ENCODE results near the gene NR2C2. TPM values are rescaled to one million over a fixed set of nuclear protein-coding genes. Genes with fewer than 3 reads are reported as not detected.
"Not testable (repeated sequence)": the region's sequence is repeated elsewhere in the genome, so short reads cannot be mapped to it uniquely, and the experiment has no call there.

Gene NR2C2
- total RNA-seq, 2 donors from 2014 or later: 54.4 to 60.8 TPM

DNA sequence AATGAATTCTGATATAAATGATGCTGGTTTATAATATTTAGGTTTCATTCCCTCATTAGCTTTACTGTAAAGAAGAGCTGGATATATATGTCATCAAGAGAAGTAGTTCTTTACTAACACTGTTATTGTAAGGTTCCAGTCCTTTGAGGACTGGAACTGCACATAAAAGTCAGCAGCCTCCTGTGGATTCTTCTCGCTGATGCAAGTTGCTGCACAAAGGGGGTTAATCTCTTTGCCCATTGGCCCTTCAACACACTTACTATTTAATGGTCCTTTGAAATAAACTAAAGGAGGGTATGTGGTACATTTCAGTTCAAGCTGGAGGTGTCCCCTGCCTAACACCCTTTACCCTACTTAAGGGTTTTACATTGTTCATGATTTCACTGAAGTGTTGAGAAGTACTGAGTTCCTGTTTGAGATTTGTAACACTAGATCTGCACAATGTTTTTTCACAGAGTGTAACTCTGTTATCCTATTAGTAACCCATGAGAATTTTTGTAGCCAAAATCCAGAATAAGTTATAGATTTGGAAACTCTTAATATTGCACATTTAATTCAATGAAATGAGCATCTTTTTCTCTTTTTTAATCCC is 43.9 kb downstream of the NR2C2 start:
- no peaks in the 10 kb centered on the region for H3K9me3 ChIP-seq (ENCODE audit: control insufficient read depth, low read length)
- TF ChIP-seq, protein P1, sequence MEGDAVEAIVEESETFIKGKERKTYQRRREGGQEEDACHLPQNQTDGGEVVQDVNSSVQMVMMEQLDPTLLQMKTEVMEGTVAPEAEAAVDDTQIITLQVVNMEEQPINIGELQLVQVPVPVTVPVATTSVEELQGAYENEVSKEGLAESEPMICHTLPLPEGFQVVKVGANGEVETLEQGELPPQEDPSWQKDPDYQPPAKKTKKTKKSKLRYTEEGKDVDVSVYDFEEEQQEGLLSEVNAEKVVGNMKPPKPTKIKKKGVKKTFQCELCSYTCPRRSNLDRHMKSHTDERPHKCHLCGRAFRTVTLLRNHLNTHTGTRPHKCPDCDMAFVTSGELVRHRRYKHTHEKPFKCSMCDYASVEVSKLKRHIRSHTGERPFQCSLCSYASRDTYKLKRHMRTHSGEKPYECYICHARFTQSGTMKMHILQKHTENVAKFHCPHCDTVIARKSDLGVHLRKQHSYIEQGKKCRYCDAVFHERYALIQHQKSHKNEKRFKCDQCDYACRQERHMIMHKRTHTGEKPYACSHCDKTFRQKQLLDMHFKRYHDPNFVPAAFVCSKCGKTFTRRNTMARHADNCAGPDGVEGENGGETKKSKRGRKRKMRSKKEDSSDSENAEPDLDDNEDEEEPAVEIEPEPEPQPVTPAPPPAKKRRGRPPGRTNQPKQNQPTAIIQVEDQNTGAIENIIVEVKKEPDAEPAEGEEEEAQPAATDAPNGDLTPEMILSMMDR (conservative IDR thresholded peaks at IDR 0.05): no peak
- Mint-ChIP-seq H3K4me3 (no peak overlapping the region), H3K9me3 (no peaks in the 10 kb centered on the region), H3K27ac (no peak overlapping the region), H3K27me3 (ENCODE audit: insufficient read depth) (no peaks in the 10 kb centered on the region), H3K4me1 (peaks cover 24% of the 10 kb centered on the region), H3K36me3 (ENCODE audit: low read depth) (peaks cover 2% of the 10 kb centered on the region)
- no peak overlapping the region for H3K9ac ChIP-seq (ENCODE audit: extremely low read depth, low read length, poor library complexity, severe bottlenecking)
- H3K27me3 ChIP-seq (ENCODE audit: control insufficient read depth, insufficient read depth, low read length, poor library complexity, severe bottlenecking): no peaks in the 10 kb centered on the region
- H3K4me3 ChIP-seq (ENCODE audit: low read length): no peak overlapping the region
- no peaks in the 10 kb centered on the region for H3K36me3 ChIP-seq (ENCODE audit: control insufficient read depth, insufficient read depth, low read length)
- no peak for DNase-seq
- 61% methylated on average over 1 of the region's 1 CpG; no CpG with 5 or more reads in 1 of the 2 experiments for WGBS, 2 experiments (ENCODE audit: insufficient coverage in 1 of 2, insufficient read length in 1 of 2)
- no peaks in the 10 kb centered on the region for H3K4me1 ChIP-seq (ENCODE audit: control insufficient read depth, insufficient read depth, low read length)
- no peak overlapping the region for H3K27ac ChIP-seq (ENCODE audit: low read depth, low read length)

DNA sequence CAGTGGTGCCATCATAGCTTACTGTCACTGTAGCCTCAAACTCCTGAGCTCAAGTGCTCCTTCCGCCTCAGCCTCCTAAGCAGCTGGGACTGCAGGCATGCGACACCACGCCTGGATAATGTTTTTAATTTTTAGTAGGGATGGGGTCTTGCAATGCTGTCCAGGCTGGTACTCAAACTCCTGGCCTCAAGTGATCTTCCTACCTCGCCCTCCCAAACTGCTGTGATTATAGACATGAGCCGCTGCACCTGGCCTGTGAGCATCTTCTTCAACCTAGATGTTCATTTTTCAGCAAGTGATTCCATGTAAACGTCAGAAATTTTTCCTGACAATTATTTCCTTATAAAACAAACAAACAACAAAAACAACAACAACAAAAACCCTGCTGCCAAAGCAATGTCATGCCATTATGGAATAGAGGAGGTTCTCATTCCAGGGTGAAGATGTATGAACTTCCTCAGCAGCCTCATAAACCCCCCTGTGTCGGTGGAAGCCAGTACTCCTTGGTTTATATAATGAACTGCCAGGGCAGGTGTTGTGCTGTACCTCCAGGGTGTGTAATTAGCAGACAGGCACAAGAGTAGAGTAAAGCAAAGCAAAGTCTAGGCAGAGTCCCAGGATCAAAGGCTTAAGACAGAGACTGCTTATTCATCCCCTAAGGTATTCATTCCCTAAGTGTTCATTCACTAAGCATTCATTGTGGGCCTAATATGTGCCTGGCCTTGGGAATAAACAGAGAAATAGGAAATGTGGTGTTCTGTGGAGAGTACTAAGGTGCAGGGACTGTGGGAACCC is 44.6 kb downstream of the NR2C2 start:
- Mint-ChIP-seq H3K9me3 (no peaks in the 10 kb centered on the region), H3K4me1 (peaks cover 24% of the 10 kb centered on the region), H3K27me3 (ENCODE audit: insufficient read depth) (no peaks in the 10 kb centered on the region), H3K27ac (no peak overlapping the region), H3K4me3 (no peak overlapping the region), H3K36me3 (ENCODE audit: low read depth) (peaks cover 5% of the 10 kb centered on the region)
- Histone ChIP-seq H3K27ac (ENCODE audit: low read depth, low read length) (no peak overlapping the region), H3K4me1 (ENCODE audit: control insufficient read depth, insufficient read depth, low read length) (no peaks in the 10 kb centered on the region), H3K9me3 (ENCODE audit: control insufficient read depth, low read length) (no peaks in the 10 kb centered on the region), H3K36me3 (ENCODE audit: control insufficient read depth, insufficient read depth, low read length) (no peaks in the 10 kb centered on the region), H3K4me3 (ENCODE audit: low read length) (no peak overlapping the region), H3K9ac (ENCODE audit: extremely low read depth, low read length, poor library complexity, severe bottlenecking) (no peak overlapping the region), H3K27me3 (ENCODE audit: control insufficient read depth, insufficient read depth, low read length, poor library complexity, severe bottlenecking) (no peaks in the 10 kb centered on the region)
- no peak for DNase-seq
- TF ChIP-seq, protein P1 (conservative IDR thresholded peaks at IDR 0.05): no peak
- 94 to 95% methylated on average over 5 to 7 of the region's 7 CpGs for WGBS, 2 experiments (ENCODE audit: insufficient coverage in 1 of 2, insufficient read length in 1 of 2)

GRCh38 chr3:14997941-14998340 is 50.6 kb downstream of the NR2C2 start:
- Histone ChIP-seq H3K27me3 (ENCODE audit: control insufficient read depth, insufficient read depth, low read length, poor library complexity, severe bottlenecking) (no peaks in the 10 kb centered on the region), H3K4me3 (ENCODE audit: low read length) (no peak overlapping the region), H3K9ac (ENCODE audit: extremely low read depth, low read length, poor library complexity, severe bottlenecking) (no peak overlapping the region), H3K9me3 (ENCODE audit: control insufficient read depth, low read length) (peaks cover 21% of the 10 kb centered on the region), H3K4me1 (ENCODE audit: control insufficient read depth, insufficient read depth, low read length) (no peaks in the 10 kb centered on the region), H3K36me3 (ENCODE audit: control insufficient read depth, insufficient read depth, low read length) (no peaks in the 10 kb centered on the region), H3K27ac (ENCODE audit: low read depth, low read length) (no peak overlapping the region)
- WGBS, 2 experiments (ENCODE audit: insufficient coverage in 1 of 2, insufficient read length in 1 of 2): 100% methylated on average over 1 of the region's 1 CpG; no CpG with 5 or more reads in 1 of the 2 experiments
- H3K4me3 Mint-ChIP-seq: no peak overlapping the region
- H3K9me3 Mint-ChIP-seq: peaks cover 11% of the 10 kb centered on the region
- no peak for DNase-seq
- H3K27ac Mint-ChIP-seq: no peak overlapping the region
- H3K27me3 Mint-ChIP-seq (ENCODE audit: insufficient read depth): no peaks in the 10 kb centered on the region
- TF ChIP-seq, protein P1 (conservative IDR thresholded peaks at IDR 0.05): no peak
- H3K4me1 Mint-ChIP-seq: peaks cover 7% of the 10 kb centered on the region
- H3K36me3 Mint-ChIP-seq (ENCODE audit: low read depth): peaks cover 37% of the 10 kb centered on the region

DNA sequence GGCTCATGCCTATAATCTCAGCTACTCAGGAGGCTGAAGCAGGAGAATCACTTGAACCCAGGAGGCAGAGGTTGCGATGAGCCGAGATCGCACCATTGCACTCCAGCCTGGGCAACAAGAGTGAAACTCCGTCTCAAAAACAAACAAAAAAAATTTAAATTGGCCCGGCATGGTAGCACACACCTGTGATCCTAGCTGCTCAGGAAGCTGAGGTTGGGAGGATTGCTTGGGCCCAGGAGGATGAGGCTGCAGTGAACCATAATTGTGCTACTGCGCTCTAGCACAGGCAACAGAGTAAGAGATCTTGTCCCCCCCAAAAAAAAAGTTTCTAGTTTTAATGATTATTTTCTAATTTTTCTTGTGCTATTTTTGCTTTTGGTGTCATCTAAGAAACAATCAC is 51.8 kb downstream of the NR2C2 start:
- not testable (repeated sequence) for H3K27me3 Mint-ChIP-seq (ENCODE audit: insufficient read depth); H3K9ac ChIP-seq (ENCODE audit: extremely low read depth, low read length, poor library complexity, severe bottlenecking); H3K4me3 ChIP-seq (ENCODE audit: low read length); H3K27ac Mint-ChIP-seq; H3K4me3 Mint-ChIP-seq; H3K4me1 ChIP-seq (ENCODE audit: control insufficient read depth, insufficient read depth, low read length); H3K27ac ChIP-seq (ENCODE audit: low read depth, low read length); DNase-seq; H3K27me3 ChIP-seq (ENCODE audit: control insufficient read depth, insufficient read depth, low read length, poor library complexity, severe bottlenecking)
- H3K36me3 ChIP-seq (ENCODE audit: control insufficient read depth, insufficient read depth, low read length): peaks cover 10% of the 10 kb centered on the region
- Mint-ChIP-seq H3K4me1 (peaks cover 16% of the 10 kb centered on the region), H3K36me3 (ENCODE audit: low read depth) (peaks cover 45% of the 10 kb centered on the region), H3K9me3 (peaks cover 11% of the 10 kb centered on the region)
- WGBS, 2 experiments (ENCODE audit: insufficient coverage in 1 of 2, insufficient read length in 1 of 2): 86 to 95% methylated on average over 6 of the region's 6 CpGs
- H3K9me3 ChIP-seq (ENCODE audit: control insufficient read depth, low read length): peaks cover 21% of the 10 kb centered on the region

All from endodermal cell (in vitro differentiated cells).